ENCODE measurements around the gene MED20.
A peak's percentile ranks its signal among the peaks of the same experiment; 100 is the strongest.

MED20 gene

GRCh38 chr6:41940759-41941279 is 19.9 kb upstream of the MED20 start:
- no peak for DNase-seq

GRCh38 chr6:41939848-41940758 is 19.2 kb upstream of the MED20 start:
- DNase-seq = peak in 2 of 4 experiments; percentile 28 to 36

GRCh38 chr6:41939176-41939847 is 18.4 kb upstream of the MED20 start:
- DNase-seq = no peak

GRCh38 chr6:41938590-41939175 is 17.7 kb upstream of the MED20 start:
- no peak for DNase-seq

- DNase-seq = peak in 1 of 4 experiments; percentile 29
Measured at GRCh38 chr6:41937861-41938574, 17.1 kb upstream of the MED20 start.

GRCh38 chr6:41937472-41937860 is 16.5 kb upstream of the MED20 start:
- no peak for DNase-seq

- DNase-seq = peak; percentile 25 to 73 (median 62)
Measured at GRCh38 chr6:41936073-41936837, 15.3 kb upstream of the MED20 start.

- no peak for DNase-seq
Measured at GRCh38 chr6:41935685-41936072, 14.7 kb upstream of the MED20 start.

GRCh38 chr6:41935193-41935574 is 14.2 kb upstream of the MED20 start:
- DNase-seq = no peak

GRCh38 chr6:41934278-41935192 is 13.6 kb upstream of the MED20 start:
- no peak for DNase-seq

GRCh38 chr6:41932378-41932777 is 11.4 kb upstream of the MED20 start:
- no peak for DNase-seq

GRCh38 chr6:41931792-41932191 is 10.9 kb upstream of the MED20 start:
- DNase-seq = no peak

- DNase-seq = no peak
Measured at GRCh38 chr6:41929924-41930323, 9.0 kb upstream of the MED20 start.

GRCh38 chr6:41927253-41927652 is 6.3 kb upstream of the MED20 start:
- no peak for DNase-seq

GRCh38 chr6:41922154-41922553 is 1.2 kb upstream of the MED20 start:
- DNase-seq = no peak

GRCh38 chr6:41921712-41921998 is 716 bp upstream of the MED20 start:
- DNase-seq = no peak

- no peak for DNase-seq
Measured at GRCh38 chr6:41917528-41917927, 3.4 kb downstream of the MED20 start.

- DNase-seq = no peak
Measured at GRCh38 chr6:41914869-41915530, 5.9 kb downstream of the MED20 start.

- no peak for DNase-seq
Measured at GRCh38 chr6:41914343-41914742, 6.6 kb downstream of the MED20 start.

- no peak for DNase-seq
Measured at GRCh38 chr6:41909727-41910126, 11.2 kb downstream of the MED20 start.
